Suppressor macrophage treated with lipopolysaccharide for 4 hours (primary cell): Measurements from ENCODE around the gene SNX30.

Experiments
- DNase-seq: peaks from one replicate; pipeline ENCODE4 v3.0.0-alpha.2; 2020

Gene SNX30

GRCh38 chr9:112752334-112753125 is 2.0 kb downstream of the SNX30 start:
- peak; percentile 32 for DNase-seq

GRCh38 chr9:112753725-112754124 is 3.2 kb downstream of the SNX30 start:
- peak; percentile 77 for DNase-seq

GRCh38 chr9:112754578-112754977 is 4.0 kb downstream of the SNX30 start:
- peak; percentile 27 for DNase-seq

- peak; percentile 69 for DNase-seq
Measured at GRCh38 chr9:112755016-112755427, 4.5 kb downstream of the SNX30 start.

GRCh38 chr9:112755675-112756074 is 5.1 kb downstream of the SNX30 start:
- DNase-seq = no peak

- no peak for DNase-seq
Measured at GRCh38 chr9:112757282-112757883, 6.8 kb downstream of the SNX30 start.

- no peak for DNase-seq
Measured at GRCh38 chr9:112757940-112758339, 7.4 kb downstream of the SNX30 start.

GRCh38 chr9:112760821-112761220 is 10.3 kb downstream of the SNX30 start:
- DNase-seq = no peak

GRCh38 chr9:112761912-112762655 is 11.5 kb downstream of the SNX30 start:
- DNase-seq = no peak

- DNase-seq = no peak
Measured at GRCh38 chr9:112762726-112763518, 12.4 kb downstream of the SNX30 start.

- no peak for DNase-seq
Measured at GRCh38 chr9:112764344-112764743, 13.8 kb downstream of the SNX30 start.

- DNase-seq = no peak
Measured at GRCh38 chr9:112764837-112765236, 14.3 kb downstream of the SNX30 start.

GRCh38 chr9:112765281-112765680 is 14.7 kb downstream of the SNX30 start:
- DNase-seq = no peak

GRCh38 chr9:112771359-112772214 is 21.0 kb downstream of the SNX30 start:
- peak; percentile 69 for DNase-seq

GRCh38 chr9:112772215-112772509 is 21.6 kb downstream of the SNX30 start:
- DNase-seq = no peak

- DNase-seq = no peak
Measured at GRCh38 chr9:112772551-112772950, 22.0 kb downstream of the SNX30 start.

- peak; percentile 30 for DNase-seq
Measured at GRCh38 chr9:112774006-112774996, 23.7 kb downstream of the SNX30 start.

- DNase-seq = peak; percentile 19
Measured at GRCh38 chr9:112777914-112778313, 27.4 kb downstream of the SNX30 start.

- no peak for DNase-seq
Measured at GRCh38 chr9:112780450-112781036, 30.0 kb downstream of the SNX30 start.

GRCh38 chr9:112782218-112782617 is 31.7 kb downstream of the SNX30 start:
- DNase-seq = no peak
